Stimulated activated CD8-positive, alpha-beta memory T cell treated with anti-CD3 and anti-CD28 coated beads, Interleukin-4, amount 100 ng/mL, for 48 hours (primary cell): ENCODE results near the gene PUSL1.

Experiments used
- DNase-seq: peaks from one replicate; pipeline ENCODE4 v3.0.0-alpha.2; 2020

PUSL1 gene

DNA sequence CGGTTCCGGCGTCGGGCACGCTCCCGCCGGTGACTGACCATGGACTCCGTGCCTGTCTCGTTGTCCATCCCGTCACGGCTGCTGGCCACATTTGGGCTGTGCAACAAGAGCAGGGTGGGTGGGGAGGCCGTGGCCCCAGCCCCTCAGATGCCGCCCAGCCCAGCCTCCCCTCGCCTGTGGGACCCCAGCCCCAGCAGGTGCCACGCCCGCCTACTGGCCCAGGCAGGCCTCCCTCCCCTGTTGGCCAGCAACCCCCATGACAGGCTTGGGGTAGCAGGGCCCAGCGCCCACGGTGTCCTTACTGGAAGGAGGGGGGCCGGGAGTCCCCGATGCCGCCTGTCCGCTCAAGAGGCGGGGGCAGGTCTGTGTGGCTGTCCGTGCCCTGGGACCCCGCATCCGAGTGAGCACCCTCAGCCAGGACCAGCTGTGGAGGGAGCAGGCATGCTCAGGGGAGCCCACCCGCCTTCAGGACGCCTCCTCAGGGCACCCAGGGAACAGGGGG, 33.7 kb downstream of the PUSL1 start:
- DNase-seq = no peak

DNA sequence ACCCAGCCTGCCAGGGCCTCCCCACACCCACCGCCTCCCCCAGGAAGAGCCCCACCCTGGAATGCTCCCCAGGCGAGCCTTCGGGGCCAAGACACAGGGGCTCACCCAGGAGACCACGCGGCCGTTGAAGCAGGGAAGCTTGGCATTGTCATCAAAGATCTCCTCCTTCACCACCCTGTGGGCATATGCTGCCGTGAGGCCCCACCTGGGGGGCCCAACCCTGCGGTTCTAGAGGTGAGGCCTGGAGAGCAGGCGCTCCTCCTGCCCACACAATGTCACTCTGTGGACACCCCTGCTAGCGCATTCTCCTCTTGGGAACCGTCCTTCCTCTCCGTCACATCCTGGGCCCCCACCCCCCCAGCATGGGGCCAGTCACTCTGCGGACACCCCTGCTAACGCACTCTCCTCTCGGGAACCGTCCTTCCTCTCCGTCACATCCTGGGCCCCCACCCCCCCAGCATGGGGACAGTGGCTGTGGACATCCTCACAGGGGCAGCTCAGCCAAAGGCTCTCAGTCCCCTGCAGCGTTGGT, 34.3 kb downstream of the PUSL1 start:
- DNase-seq = no peak

DNA sequence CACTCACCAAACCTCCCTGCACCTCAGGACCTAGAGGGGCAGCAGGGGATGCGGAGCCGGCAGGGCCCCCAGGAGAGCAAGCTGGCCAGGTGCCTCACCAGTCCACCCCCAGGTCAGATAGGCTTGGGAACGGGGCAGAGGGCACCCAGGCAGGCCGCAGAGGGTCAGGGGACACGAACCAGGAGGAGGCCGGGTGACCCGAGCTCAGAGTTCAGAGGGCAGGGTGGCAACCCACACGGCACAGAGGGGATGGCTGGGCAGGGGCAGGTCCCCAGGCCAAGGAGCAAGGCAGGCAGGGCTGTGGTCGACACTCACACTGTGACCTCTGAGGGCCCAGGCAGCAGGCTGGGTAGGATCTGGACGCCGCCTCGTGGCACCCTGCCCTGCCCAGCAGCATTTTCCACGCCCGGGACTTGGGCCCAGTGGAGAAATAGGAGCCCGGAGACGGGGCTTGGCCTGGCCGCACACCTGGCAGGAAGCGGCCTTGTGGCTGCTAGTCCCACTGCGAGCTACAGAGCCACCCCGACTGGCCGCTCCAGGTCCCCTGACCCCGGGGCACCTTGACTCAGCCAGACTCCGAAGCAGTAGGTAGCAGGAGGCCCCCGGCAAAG, 35.5 kb downstream of the PUSL1 start:
- DNase-seq = no peak

DNA sequence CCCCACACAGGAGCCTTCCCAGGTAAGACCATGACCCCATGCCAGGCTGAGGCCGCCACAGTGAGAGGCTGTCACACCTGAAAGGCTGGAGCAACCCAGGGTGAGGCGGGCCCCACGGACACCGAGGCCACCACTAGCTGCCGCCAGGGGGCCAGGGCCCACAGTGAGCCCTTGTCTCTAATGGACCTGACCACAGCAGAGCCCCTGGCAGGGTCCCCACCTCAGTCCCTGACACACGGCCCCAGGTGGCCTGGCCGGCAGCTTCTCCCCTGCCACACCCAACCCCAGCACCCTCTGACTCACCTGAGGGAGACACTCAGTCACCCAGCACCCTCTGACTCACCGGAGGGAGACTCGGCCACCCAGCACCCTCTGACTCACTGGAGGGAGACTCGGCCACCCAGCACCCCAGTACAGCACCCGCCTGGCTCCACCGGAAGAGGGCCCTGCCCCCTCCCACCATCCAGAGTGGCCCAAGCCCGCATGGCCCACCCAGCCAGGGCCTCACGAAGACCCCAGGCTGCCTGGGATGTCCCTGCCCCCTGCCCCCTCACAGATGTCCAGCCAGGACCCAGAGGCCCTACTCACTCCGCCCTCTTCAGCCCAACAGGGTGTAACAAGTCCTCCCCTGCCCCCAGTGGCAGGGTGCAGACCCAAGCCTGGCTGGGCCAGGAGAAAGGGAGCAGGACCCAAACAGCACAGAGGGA, 36.4 kb downstream of the PUSL1 start:
- DNase-seq = peak; percentile 74

GRCh38 chr1:1345384-1345783, 37.0 kb downstream of the PUSL1 start:
- DNase-seq = no peak

GRCh38 chr1:1345860-1346500, 37.6 kb downstream of the PUSL1 start:
- DNase-seq = no peak

- no peak for DNase-seq
These were observed 38.1 kb downstream of the PUSL1 start for GRCh38 chr1:1346501-1346890.

DNA sequence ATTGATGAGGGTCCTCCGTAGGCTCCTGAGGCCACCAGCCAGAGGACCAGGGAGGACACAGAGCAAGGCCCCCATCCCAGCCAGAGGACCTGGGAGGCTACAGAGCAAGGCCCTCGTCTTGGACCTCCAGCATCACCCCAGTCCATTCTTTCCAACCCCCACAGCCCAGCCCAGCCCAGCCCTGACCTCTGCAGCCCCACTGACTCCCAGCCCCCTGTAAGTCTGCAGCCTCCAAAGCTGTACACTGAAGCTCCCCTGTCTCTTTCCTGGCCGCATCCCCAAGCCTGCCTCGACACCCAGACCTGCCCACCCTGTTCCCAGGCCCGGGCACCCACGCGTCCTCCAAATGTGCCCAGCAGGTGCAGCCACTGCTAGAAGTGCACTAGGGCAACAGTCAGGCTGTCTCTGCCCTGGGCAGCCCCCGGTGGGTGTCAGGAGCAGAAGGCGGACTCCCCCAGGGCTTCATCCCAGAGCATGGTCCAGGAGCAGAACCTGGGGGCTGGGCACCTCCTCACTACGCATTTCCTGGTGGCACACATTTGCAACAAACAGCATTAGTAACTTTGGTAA, 38.7 kb downstream of the PUSL1 start:
- no peak for DNase-seq

DNA sequence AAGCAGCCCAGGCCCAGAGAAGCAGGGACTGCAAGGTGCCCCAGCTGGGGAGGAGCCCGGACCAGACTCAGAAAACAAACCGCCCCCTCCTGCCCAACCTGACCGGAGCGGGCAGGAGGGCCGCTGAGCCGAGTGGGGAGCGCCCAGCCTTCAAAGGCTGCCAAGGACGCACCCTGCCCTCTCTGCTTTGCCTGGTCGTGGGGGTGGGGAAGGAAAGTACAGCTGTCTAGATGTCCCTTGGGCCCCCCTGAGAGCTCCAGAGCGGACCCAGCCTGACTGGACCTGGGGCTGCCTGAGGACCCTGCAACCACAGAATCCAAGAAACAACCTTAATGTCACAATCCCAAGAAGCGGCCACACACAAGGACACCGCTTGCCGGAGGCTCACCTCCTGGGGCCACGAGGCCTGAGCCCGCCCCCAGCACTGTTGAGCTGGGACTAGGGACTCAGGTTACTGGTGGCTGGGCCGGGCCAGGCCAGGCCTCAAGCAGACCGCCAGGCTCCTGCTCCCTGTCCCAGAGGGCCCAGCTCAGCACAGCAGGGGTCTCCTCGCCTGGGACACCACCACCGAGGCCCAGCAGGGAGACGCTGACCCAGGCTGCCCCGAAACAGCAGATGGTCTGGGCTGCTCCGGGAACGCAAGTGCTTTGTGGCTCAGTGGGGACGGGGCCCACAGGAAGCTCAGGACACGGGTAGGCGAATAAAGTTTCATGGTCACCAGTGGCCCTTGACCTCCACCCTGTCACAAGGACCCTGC, 39.4 kb downstream of the PUSL1 start:
- no peak for DNase-seq

DNA sequence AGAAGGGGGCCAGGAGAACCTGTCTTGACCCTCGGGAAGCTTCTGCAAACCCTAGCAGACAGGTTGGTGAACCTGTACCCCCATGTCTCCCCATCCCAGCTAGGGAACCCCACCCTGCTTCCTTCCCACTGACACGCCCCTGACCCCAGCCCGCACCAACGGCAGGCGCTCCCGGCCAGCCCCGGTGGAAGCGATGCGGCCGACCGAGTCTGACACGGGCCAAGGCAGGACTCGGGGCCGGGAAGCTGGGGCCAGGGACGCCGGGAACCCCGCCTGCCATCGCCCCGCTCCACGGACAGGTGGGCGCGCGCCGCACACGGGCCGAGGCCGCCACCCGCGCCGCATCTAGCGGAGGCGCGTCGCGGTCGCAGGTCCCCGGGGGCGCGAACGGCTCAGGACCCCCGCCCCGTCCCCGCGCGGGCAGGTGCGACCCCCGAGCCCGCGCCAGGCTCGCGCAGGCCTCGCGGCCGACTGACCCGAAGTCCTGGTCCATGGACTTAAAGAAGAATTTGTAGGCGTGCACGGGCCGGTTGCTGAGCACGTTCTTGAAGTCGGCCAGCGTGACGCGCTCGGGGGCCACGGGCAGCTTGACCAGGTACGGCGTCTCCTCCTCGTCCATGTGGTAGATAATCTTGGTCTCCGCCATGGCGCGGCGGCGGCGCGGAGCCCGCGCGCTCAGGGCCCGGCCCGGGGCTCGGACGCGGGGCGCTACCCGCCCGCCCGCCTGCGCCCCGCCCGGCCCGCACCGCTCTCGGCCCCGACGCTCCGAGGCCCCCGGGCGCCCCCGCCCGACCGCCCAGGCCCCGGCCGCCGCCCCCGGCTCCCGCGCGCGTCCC, 40.2 kb downstream of the PUSL1 start:
- no peak for DNase-seq

- peak; percentile 77 for DNase-seq
These were observed 41.0 kb downstream of the PUSL1 start, which contains the start of gene DVL1 for GRCh38 chr1:1349256-1350012. Gene DVL1 (minus strand): TSS chr1:1349418. CDS start chr1:1349065, 353 bp downstream.

- DNase-seq = no peak
These were observed 43.4 kb downstream of the PUSL1 start for GRCh38 chr1:1351511-1352427.

DNA sequence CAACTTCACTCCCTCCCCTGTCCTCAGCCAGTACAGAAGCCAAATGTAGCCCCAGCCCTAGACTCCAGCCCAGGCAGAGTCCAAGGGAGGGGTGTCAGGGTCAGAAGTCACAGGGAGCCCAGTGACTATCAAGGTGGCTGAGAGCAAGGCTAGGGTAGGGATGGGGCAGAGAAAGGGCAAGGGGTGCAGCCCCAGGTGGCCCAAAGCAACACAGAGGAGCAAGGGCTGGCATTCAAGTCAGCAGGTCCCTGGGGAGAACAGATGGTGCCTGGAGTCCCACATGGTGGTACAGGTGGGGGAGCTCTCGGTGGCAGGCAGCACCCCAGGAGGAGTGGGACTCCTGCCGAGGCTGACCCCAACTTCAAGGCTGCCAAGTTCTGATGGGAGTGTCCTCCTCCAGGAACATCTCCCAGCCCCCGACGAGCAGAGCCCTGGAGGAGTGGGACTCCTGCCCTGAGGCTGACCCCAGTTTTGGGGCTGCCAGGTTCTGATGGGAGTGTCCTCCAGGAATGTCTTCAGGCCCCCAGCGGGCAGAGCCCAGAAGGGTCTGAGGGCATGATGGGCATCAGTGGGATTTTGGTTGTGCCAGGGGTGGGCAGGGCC, 44.5 kb downstream of the PUSL1 start:
- no peak for DNase-seq

- no peak for DNase-seq
These were observed 45.2 kb downstream of the PUSL1 start for GRCh38 chr1:1353389-1354151.

- DNase-seq = no peak
These were observed 46.2 kb downstream of the PUSL1 start for GRCh38 chr1:1354271-1355247.

DNA sequence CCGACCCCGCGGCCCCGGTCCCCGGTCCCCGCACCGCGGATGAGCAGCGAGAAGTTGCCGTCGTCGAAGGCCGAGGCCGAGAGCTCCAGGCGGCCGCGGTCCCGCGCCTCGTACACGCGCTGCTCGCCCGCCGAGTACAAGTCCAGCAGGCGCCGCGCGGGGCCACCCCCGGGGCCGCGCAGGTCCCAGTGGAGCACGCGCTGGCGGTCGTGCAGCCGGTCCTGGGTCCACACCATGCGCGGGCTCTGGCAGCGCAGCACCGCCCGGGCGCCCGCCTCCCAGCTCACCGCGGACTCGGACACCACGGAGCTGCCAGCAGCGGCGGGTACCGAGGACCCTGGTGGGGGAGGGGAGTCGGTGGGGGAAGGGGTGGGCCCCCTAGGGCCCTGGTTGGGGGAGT, 47.0 kb downstream of the PUSL1 start:
- no peak for DNase-seq

DNA sequence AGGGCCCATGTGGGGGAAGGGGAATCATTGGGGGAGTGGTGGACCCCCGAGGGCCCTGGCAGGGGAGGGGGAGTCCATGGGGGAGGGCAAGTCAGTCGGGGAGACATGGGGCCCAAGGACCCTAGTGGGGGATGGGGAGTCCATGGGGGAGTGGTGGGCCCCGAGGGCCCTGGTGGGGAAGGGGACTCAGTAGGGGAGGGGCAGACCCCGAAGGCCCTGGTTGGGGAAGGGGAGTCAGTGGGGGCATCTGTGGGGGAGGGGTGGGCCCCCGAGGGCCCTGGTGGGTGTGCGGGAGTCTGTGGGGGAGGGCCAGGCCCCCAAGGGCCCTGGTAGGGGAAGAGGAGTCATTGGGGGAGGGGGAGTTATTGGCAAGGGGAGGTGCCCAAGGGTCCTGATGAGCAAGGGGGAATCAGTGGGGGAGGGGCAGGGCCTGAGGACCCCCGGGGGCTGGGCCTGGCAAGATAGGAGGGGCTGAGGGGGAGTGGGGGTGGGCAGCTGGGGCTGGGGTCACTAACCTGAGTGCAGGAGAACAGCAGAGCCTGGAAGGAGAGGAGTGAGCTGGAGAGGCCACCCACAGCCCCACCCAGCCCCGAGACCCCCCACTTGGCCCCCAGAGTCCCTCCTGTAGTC, 47.9 kb downstream of the PUSL1 start:
- no peak for DNase-seq
